Peyer's patch (tissue), 4 donors: ENCODE measurements around the gene GTF2A1L.

ENCODE experiments used
- CTCF ChIP-seq, 6 experiments: fragments of 450-650 bp in 4 of 6; fragments of 200-600 bp in 2 of 6; sonication (generic) in 1 of 6; IDR thresholded peaks; one replicate each; pipeline ENCODE4 v1.5.1; 2017 to 2019; ENCODE audit warnings: antibody characterized with exemption in 6 of 6, mild to moderate bottlenecking in 3 of 6, moderate library complexity in 1 of 6
- POLR2A ChIP-seq, 2 donors: fragments of 450-650 bp; IDR thresholded peaks; one replicate each; pipeline ENCODE4 v1.5.1; 2017; ENCODE audit warnings: antibody characterized with exemption in 2 of 2, mild to moderate bottlenecking in 2 of 2, moderate library complexity in 2 of 2

- no peak for TF ChIP-seq POLR2A (IDR thresholded peaks at IDR 0.05)
- TF ChIP-seq CTCF (IDR thresholded peaks at IDR 0.05): no peak
These were observed 97.6 kb downstream of the GTF2A1L start for GRCh38 chr2:48715042-48715899.
